B cell (primary cell): ENCODE data around the gene ZNF281.

Experiments
- EZH2 ChIP-seq: IDR thresholded peaks from 2 replicates; pipeline ENCODE4 v1.6.1; 2012; ENCODE audit warnings: borderline replicate concordance, low read depth, mild to moderate bottlenecking, moderate library complexity, low read length; ENCODE audit not compliant: insufficient read depth, poor library complexity, severe bottlenecking
- TF ChIP-seq, protein P1 (sequence below): fragments of 200-600 bp; IDR thresholded peaks from one replicate; pipeline ENCODE4 v1.8.0; 2022; ENCODE audit warnings: antibody characterized with exemption, mild to moderate bottlenecking

DNA sequence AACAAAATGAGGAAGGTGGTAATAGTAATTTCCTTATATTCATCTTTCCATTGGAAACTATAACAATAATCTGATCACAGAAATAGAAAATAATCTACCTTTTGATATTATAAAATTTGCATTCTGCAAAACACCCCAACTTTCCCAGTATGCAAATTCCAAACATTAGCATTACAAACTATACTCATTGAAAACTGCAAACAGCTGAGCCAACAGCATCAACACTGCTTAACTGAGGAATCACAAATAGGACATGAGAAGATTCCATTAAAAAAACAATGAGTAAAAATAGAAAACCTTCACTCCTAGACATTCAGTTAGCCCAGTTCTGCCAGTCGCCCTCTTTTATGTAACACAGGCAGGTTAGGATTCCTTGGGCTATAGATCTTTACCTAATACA, 18.1 kb downstream of the ZNF281 start:
- TF ChIP-seq, protein P1, sequence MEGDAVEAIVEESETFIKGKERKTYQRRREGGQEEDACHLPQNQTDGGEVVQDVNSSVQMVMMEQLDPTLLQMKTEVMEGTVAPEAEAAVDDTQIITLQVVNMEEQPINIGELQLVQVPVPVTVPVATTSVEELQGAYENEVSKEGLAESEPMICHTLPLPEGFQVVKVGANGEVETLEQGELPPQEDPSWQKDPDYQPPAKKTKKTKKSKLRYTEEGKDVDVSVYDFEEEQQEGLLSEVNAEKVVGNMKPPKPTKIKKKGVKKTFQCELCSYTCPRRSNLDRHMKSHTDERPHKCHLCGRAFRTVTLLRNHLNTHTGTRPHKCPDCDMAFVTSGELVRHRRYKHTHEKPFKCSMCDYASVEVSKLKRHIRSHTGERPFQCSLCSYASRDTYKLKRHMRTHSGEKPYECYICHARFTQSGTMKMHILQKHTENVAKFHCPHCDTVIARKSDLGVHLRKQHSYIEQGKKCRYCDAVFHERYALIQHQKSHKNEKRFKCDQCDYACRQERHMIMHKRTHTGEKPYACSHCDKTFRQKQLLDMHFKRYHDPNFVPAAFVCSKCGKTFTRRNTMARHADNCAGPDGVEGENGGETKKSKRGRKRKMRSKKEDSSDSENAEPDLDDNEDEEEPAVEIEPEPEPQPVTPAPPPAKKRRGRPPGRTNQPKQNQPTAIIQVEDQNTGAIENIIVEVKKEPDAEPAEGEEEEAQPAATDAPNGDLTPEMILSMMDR: no peak
- TF ChIP-seq EZH2: no peak
